ENCODE results near the gene FTO.

The FTO gene

DNA sequence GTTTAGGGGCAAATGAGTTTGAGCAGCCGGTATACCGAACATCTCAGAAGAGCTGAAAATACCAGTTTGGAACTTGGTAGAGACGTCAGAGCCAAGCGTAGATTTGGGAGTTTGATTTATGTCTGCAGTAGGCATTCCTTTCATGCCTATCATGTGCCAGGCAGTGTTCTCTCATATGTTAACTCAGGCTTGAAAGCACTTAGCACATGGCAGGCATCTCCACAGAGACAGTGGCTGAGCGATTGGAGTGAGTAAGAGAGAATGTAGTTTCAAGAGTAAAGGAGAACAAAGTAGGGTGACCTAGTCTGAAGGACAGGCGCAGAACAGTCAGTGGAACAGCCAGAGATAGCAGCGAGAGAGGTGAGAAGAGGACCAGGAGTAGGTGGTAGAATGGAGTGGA lies 207.0 kb downstream of the FTO start:
- DNase-seq = no peak

GRCh38 chr16:53911513-53911912 lies 207.6 kb downstream of the FTO start:
- DNase-seq = no peak

- peak; percentile 11 for DNase-seq
These were observed 208.2 kb downstream of the FTO start for GRCh38 chr16:53912155-53912554.

DNA sequence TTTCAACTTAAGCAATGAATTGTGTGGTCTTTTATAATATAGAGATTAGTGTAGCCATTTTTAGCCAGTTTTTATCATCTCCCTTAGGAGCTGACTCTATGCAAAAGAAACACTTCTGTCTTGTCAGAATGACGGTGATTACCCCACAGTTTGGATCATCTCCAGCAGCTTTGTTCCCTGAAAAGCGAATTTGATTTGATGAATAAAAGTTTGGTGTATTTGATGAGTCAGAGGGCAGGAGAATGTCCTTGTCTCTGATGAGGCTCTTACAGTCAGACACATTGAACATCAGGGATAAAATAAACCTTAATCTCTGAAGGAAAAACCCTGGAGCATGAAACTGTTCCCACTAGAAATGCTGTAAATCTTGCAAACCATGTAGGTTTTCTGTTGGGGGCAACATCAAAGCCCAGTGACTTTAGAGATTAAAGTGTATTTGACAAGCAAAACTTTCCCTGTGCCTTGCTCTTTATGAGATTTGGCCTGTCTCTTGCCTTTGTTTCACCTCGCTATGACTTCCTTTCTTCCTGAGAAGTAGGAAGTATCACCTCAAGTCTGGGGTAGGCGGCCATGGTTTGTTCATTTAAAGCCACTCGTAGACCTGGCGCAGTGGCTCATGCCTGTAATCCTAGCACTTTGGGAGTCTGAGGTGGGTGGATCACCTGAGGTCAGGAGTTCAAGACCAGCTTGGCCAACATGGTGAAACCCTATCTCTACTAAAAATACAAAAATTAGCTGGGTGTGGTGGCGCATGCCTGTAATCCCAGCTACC lies 209.3 kb downstream of the FTO start:
- no peak for DNase-seq

DNA sequence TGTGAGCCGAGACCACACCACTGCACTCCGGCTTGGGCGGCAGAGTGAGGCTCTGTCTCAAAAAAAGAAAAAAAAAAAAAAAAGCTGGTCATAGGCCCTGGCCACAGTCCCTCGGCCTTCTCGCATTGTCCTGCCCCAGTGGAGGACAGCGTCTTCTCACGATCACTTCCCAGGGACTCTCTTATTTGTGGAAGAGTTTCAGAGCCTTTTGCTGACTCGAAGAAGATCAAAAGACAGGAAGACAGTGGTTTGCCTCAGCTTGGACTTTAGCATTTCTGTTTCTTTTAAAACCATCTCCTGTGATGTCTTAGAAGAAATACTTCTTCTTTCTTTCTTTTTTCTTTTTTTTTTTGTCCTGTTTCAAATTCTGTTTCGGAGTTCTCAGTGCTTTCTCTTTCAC lies 210.0 kb downstream of the FTO start:
- DNase-seq = no peak

DNA sequence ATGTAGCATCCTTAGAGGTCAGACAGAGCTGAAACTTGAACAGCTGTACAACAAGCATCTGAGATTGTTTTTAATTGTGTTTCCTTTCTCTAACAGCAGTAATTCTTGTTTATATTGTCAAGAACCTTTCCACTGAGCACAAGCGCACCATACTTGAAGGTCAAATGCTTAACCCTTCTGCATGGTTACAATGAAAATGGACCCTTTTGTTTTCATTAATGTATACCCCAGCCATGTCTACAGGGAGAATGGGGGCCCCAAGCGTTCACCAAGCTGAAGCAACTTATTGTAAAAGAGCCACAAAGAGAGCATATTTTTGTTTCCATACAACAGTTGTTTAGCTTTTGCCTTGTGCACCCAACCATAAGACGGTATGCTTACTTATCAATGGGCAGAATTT lies 210.8 kb downstream of the FTO start:
- no peak for DNase-seq

DNA sequence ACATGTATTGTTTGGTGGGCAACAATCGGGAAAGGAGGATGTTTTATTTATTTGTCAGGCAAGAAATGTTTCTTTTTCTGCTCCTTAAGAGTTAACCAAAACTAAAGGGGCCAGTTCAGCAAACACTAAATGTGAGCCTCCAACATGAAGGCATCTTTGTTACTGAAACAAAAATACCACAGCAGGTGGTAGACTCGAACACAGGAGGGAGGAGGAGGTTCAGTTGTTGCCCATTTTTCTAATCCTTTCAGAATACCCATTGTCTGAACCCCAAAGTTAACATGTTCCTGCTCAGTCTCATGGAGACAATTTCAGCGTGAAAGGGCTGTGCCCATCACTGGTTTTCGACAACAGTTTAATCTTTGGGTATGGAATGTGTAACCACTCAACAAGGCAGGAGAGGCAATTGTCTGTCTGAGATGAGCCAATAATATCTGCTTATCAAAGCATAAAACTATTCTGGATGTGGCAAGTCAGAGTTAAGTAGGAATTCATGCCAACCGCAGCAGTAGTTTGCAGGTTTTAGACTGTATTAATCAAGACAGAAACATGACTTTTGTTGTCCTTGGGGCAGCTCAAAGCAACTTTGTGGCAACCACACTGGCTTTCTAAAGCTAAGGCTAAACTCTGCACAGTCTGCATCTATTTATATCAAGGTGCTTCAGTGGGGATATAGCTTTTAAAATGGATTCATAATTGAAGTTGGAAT lies 211.7 kb downstream of the FTO start:
- DNase-seq = no peak

DNA sequence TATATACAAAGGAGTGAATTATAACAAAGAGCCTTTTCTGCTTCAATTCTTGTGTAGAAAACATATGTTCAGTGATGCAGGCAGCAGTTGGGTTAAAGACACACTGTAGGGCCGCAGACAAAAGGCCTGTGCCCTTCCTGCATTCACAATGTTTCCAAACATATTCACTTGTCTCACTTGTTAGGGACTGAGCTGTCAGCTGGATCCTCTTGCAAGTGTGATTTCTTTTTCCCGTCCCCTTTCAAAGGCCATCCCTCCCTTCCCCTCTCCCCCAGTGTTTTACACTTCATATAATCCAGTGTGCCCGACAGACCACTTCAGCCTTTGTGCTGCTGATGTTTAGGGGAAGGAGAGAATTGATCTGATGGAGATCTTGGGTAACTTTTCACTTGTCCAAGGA lies 217.0 kb downstream of the FTO start:
- DNase-seq = no peak

DNA sequence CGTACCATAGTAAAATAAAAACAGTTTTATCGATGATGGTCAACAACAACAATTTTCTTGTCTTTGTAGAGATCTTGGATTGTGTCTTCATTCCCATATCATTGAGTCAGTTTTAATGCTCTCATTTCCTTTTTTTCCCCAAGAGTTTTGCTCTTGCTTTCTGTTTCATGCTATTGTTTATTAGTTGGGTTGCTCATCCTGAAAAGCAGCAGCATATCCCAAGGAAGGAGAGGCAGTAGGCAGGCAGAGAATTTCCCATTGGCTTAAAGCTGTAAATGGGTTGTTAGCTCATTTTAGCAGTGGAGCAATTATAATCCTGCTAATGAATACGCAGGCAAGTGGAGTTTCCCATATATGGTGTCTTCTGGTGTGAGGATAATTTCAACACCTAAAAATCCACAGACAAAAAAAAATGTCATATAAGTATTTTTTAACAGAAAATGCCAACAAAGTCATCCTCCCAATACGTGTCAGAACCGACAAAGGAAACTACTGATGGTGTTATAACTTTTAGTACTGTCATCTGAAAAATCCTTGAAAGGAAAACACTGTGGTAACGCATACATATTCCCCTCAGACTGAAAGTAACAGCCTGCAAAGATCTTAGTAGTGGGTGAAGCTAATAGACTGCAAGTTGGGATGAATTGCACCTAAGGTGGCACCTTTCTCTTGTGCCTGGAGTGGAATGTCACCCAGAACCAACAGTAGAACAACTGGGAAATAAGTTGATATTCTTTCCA lies 218.3 kb downstream of the FTO start:
- no peak for DNase-seq

DNA sequence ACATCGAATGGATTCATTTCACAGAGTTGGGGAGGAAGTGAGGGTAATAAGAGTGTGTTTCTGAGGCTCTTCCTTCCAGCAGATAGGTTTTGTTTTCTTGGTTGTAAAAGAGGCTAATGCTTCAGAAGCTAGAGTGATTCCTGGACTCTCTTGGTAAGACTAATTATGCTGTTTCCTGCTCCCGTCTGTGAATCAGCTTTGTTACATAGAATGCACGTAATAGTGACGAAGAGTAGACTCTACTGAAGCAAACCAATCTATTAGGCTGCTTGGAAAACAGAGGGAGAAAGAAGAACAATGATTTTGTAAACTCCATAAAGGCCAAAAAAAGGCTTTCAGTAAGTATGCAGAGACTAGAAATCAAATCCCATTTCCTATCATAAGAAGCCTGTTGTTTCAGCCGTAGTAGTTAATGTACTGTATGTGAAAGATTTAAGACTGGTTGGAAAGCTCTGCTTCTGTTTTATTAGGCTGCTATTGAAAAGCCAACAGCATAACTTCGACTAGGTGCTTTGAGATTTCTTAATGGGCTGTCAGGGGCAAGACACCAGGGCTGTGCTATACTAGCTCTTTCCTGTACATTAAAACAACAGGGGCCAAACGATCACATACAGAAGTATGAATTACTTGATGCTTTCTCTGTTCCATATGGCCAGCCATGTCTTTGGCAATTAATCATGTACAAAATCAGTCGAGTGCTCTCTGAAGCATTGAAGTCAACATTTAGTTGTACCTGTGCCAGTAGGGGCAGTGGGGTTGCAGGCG lies 219.0 kb downstream of the FTO start:
- DNase-seq = no peak

DNA sequence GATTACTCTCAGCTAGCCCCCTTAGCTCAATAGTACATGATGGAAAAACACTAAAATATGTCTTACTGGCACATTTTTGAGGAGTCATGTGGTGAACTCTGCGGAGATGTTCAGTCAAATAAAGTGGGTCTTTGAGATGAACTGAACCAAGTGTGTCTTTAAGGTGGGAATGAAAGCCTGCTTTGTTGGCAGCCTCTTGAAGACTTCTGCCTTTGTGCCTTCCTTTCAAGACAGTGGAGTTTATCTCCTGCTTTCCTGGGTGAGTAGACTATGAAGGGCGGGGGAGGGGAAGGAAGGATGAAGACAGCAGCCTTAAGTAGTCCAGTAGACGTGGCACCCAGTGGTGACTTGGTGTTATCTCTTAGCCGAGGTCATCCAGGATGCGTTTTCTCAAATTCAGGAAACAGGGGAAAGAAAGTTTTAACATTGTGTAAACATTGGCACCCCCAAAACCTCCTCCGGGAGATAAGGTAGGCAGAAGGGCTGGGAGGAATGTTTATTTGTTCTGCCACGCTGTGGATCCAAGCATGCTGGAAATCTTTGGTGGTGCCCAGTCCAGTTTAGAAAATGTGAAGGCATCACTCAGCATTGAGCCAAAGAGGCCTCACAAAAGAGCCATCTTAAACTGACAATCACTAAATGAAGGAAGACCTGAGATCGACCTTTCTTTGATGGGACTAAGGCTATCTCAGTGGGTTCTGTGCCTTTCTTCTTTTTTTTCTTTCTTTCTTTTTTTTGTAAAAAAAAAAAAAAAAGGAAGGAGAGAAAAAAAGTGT lies 220.6 kb downstream of the FTO start:
- DNase-seq = no peak

GRCh38 chr16:53925107-53925410 lies 221.1 kb downstream of the FTO start:
- DNase-seq = no peak

- DNase-seq = no peak
These were observed 221.6 kb downstream of the FTO start for GRCh38 chr16:53925526-53925925.

GRCh38 chr16:53926209-53926608 lies 222.3 kb downstream of the FTO start:
- no peak for DNase-seq

GRCh38 chr16:53932975-53933374 lies 229.0 kb downstream of the FTO start:
- DNase-seq = no peak

DNA sequence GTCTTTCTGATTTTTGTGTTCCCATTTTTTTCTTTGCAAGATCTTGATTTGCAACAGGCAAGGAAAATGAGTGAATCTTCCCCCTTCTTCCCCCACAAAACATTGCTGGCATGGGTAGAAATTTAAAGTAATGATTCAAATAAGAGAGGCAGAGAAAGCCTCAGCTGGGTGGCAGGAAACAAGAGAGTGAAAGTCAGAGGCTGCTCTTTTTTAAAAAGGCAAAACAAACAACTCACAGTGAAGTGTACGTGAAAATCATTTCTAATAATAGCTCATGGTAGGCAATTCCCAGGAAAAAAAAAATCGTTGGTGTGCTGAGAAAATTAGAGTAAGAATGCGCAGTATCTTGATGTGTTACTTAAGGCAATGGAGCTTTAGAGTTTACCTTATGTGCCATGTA lies 229.5 kb downstream of the FTO start:
- no peak for DNase-seq

GRCh38 chr16:53936052-53936451 lies 232.1 kb downstream of the FTO start:
- DNase-seq = no peak

DNA sequence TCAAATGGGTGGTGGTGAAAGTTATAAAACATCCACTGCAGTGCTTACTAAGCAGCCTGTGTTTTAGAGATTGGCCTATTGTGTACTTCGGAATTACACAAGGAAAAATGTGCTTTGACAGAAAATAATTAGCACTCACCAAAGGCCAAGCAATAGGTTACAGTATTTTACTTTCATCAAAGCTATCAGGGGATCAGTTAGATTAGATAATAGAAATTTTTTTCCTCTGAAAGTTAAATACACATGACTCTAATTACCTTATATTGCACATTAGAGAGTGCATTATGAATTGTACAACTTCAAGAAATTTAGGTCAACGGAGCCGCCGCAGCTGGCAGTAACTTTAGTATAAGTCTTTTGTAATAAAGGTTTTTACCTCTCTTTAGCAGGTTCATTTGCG lies 232.6 kb downstream of the FTO start:
- no peak for DNase-seq

DNA sequence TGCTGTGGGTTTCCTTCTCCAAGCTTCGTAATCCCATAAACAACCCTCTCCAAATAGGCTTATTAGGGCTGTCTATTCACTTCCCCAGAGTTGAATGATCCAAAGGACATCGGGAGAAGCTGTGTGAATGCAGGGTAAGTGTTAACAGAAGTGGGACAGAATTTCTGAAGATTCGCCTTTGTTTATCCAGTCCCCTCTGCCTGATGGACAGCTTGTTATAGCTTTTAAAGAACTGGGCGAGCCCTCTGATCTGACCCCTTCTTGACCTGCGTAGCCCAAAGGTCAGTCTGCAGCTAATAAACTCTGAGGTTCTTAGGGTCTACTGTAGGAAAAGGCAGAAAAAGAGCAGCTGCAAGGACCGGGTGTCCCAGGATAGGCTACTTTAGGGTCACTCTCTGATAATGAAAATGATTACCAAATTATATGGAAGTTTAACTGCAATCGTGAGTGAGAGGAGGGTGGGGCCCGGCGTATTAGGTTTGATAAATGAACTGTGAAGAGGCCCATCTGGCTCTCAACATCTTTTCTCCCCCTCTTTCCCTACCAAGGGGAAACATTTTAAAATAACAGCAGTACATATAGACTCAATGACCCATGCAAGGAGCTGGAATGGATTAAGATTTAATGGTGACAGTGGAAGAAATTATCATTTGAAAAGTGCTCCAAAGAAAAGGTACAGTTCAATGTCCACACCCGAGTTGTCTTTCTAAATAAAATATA lies 233.4 kb downstream of the FTO start:
- no peak for DNase-seq

DNA sequence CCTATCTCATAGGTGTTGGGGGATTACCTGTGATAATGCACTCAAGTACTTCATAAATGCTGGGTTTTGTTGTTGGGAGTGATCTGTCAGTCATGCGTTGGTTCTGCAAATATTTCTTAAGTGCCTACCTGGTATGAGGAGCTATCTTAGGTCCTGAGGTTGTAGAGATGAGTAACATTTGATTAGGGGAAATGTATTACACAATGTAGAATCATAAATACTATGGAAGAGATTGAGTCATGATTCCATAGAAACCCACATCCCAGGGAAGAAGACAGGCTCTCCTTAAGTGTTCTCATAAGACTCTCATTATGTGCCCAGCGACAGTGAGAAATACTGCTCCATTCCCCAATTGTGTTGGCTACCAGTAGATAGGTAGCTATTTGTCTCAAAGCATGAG lies 240.1 kb downstream of the FTO start:
- no peak for DNase-seq

DNA sequence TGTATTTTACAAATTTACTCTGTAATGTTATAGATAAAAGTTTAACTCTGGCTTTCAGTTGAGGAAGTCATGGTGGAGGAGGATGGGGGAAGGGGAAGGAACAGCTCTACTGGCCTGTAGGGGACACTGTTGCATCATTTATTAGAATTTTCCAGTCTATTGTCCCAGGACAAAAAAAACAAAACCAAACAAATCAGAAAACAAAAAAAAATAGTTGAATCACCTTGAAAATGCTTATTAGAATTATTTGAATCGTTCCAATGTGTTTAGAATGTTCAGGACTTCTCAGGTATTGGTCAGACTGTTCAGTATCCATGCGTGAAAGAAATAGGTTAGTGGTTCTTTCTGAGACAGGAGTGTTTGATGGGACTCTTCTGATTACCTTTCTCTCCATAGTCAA lies 242.0 kb downstream of the FTO start:
- DNase-seq = no peak

Data from activated naive CD4-positive, alpha-beta T cell treated with Interleukin-2 at 50 U/mL for 16 hours (primary cell).